ENCODE measurements around the gene BORCS8.
A peak's percentile ranks its signal among the peaks of the same experiment; 100 is the strongest.
"Not testable (repeated sequence)": the region's sequence is repeated elsewhere in the genome, so short reads cannot be mapped to it uniquely, and the experiment has no call there.

BORCS8 gene

GRCh38 chr19:19179548-19180441, 12.2 kb downstream of the BORCS8 start:
- DNase-seq = no peak

GRCh38 chr19:19176950-19177349, 15.0 kb downstream of the BORCS8 start:
- DNase-seq = no peak

- DNase-seq = not testable (repeated sequence)
Measured at GRCh38 chr19:19173243-19173642, 18.7 kb downstream of the BORCS8 start.

GRCh38 chr19:19171821-19172532, 20.0 kb downstream of the BORCS8 start:
- DNase-seq = no peak

GRCh38 chr19:19170873-19171672, 20.9 kb downstream of the BORCS8 start:
- DNase-seq = no peak

GRCh38 chr19:19170053-19170872, 21.7 kb downstream of the BORCS8 start, which contains the start of gene MEF2B:
MEF2B (minus strand) TSS chr19:19170263; CDS start chr19:19150735, 19,528 bp downstream.
- DNase-seq = peak; percentile 94

- DNase-seq = no peak
Measured at GRCh38 chr19:19169236-19170052, 22.5 kb downstream of the BORCS8 start.

- no peak for DNase-seq
Measured at GRCh38 chr19:19167612-19168011, 24.3 kb downstream of the BORCS8 start.

- DNase-seq = no peak
Measured at GRCh38 chr19:19165396-19165795, 26.6 kb downstream of the BORCS8 start.

- DNase-seq = no peak
Measured at GRCh38 chr19:19162495-19162894, 29.5 kb downstream of the BORCS8 start.

GRCh38 chr19:19160461-19161035, 31.4 kb downstream of the BORCS8 start:
- DNase-seq = peak; percentile 44

GRCh38 chr19:19159534-19159933, 32.4 kb downstream of the BORCS8 start:
- DNase-seq = no peak

- no peak for DNase-seq
Measured at GRCh38 chr19:19157808-19158207, 34.1 kb downstream of the BORCS8 start.

GRCh38 chr19:19155495-19156219, 36.3 kb downstream of the BORCS8 start:
- no peak for DNase-seq

GRCh38 chr19:19154768-19155494, 37.0 kb downstream of the BORCS8 start:
- no peak for DNase-seq

- no peak for DNase-seq
Measured at GRCh38 chr19:19152668-19153384, 39.1 kb downstream of the BORCS8 start.

- DNase-seq = no peak
Measured at GRCh38 chr19:19151418-19151817, 40.5 kb downstream of the BORCS8 start.

GRCh38 chr19:19149435-19149834, 42.5 kb downstream of the BORCS8 start:
- no peak for DNase-seq

GRCh38 chr19:19148504-19148903, 43.4 kb downstream of the BORCS8 start:
- DNase-seq = not testable (repeated sequence)

Data from RPMI8226 (cell line).